ENCODE measurements around the gene A2M. TPM values are rescaled to one million over a fixed set of nuclear protein-coding genes. Genes with fewer than 3 reads are reported as not detected.

A2M gene
- total and polyA plus RNA-seq, 2 of the 13 experiments (the other 11 are each of a cell fraction or from before 2014, with no cell fraction given): 2,807 to 6,551 TPM

DNA sequence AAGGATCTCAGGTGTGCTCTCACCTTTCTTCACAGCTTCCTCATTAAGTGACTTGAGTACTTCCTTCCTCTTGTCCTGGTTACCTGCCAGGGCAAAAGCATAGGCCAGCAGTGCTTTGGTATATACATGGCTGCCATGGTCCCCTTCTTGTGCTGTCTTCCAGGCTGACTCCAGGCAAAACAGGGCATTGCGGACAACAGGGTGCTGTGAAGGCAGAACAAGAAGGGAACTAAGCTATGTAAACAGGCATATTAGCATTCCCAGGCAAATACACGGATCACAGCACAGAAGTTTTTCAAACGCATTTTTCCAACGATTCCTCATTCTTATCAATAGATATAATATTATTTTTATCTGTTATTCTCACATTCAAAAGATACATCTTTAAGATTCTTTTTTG is 39.0 kb downstream of the A2M start (continued):
- no peak for TF ChIP-seq ZBTB43 (CRISPR knock-in tag; conservative IDR thresholded peaks at IDR 0.05)
- TF ChIP-seq ZNF839 (CRISPR knock-in tag; IDR thresholded peaks at IDR 0.05; ENCODE audit: borderline replicate concordance): no peak
- TF ChIP-seq ATRX (CRISPR knock-in tag; IDR thresholded peaks at IDR 0.05; ENCODE audit: borderline replicate concordance): no peak
- TF ChIP-seq BRD4 (CRISPR knock-in tag; IDR thresholded peaks at IDR 0.05): no peak
- TF ChIP-seq ZNF720 (CRISPR knock-in tag; IDR thresholded peaks at IDR 0.05): no peak
- TF ChIP-seq GATAD2A (CRISPR knock-in tag; IDR thresholded peaks at IDR 0.05): no peak

- Histone ChIP-seq H3K27me3 (ENCODE audit: control insufficient read depth in 1 of 2, insufficient read depth in 2 of 2, low read length in 2 of 2) (no peaks in the 10 kb centered on the region), H4K20me1 (ENCODE audit: insufficient read depth, low read length) (peaks cover 24% of the 10 kb centered on the region), H3K27ac (ENCODE audit: extremely low read length, insufficient read depth, low read length) (no peak overlapping the region), H3K9me3 (ENCODE audit: low read length) (no peaks in the 10 kb centered on the region), H3K36me3 (replicated peaks in 1 of 2; ENCODE audit: control insufficient read depth in 1 of 2, insufficient read depth in 2 of 2, low read length in 2 of 2) (peaks cover 36 to 90% of the 10 kb centered on the region in 2 experiments), H3K4me2 (ENCODE audit: low read depth, low read length) (no peak overlapping the region), H3K9ac (ENCODE audit: insufficient read depth, low read depth, low read length) (no peak overlapping the region), H3K4me3 (replicated peaks in 1 of 3; ENCODE audit: insufficient read depth in 1 of 3, low read depth in 2 of 3, low read length in 3 of 3) (no peak overlapping the region), H2AFZ (ENCODE audit: low read length) (no peak overlapping the region), H3K79me2 (ENCODE audit: insufficient read depth, low read length) (no peaks in the 10 kb centered on the region), H3K4me1 (ENCODE audit: insufficient read depth, low read length) (peaks cover 14% of the 10 kb centered on the region)
- POLR2A ChIA-PET: interaction anchor here (2.0 kb wide), 1 partner anchor 10 kb away, joined by 9 read pairs; no protein-coding TSS in a partner anchor
- ATAC-seq (no peak), FAIRE-seq (no peak), DNase-seq (ENCODE audit: low spot score) (no peak)
- no TSS peak for BruUV-seq (replicated peaks)
- 96% methylated on average over 1 of the region's 1 CpG for WGBS (ENCODE audit: low lambda C conversion rate)
- intact Hi-C loops (cut with micrococcal nuclease; ENCODE audit: unreplicated experiment): no loop called here
- in situ Hi-C loops (cut with HindIII; ENCODE audit: extremely low pct_ligation_motif_present, low pct_unique_long_range_greater_than_20kb): no loop called here
- CTCF ChIA-PET (ENCODE audit: low intra/inter-chr PET ratio, low total read pairs): no interaction called here
- no peak for TF ChIP-seq TEAD3 (CRISPR knock-in tag; optimal IDR thresholded peaks at IDR 0.05; ENCODE audit: borderline replicate concordance)
- TF ChIP-seq POGZ (CRISPR knock-in tag; IDR thresholded peaks at IDR 0.05): no peak
- TF ChIP-seq U2AF1 (optimal IDR thresholded peaks at IDR 0.05; ENCODE audit: low read depth, low read length): no peak
- no peak for TF ChIP-seq ZNF326 (CRISPR knock-in tag; IDR thresholded peaks at IDR 0.05; ENCODE audit: borderline replicate concordance)
- TF ChIP-seq, protein P1, sequence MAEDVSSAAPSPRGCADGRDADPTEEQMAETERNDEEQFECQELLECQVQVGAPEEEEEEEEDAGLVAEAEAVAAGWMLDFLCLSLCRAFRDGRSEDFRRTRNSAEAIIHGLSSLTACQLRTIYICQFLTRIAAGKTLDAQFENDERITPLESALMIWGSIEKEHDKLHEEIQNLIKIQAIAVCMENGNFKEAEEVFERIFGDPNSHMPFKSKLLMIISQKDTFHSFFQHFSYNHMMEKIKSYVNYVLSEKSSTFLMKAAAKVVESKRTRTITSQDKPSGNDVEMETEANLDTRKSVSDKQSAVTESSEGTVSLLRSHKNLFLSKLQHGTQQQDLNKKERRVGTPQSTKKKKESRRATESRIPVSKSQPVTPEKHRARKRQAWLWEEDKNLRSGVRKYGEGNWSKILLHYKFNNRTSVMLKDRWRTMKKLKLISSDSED (CRISPR knock-in tag; IDR thresholded peaks at IDR 0.05): no peak
- no peak for TF ChIP-seq ZNF746 (CRISPR knock-in tag; IDR thresholded peaks at IDR 0.05)
- TF ChIP-seq POLR2G (IDR thresholded peaks at IDR 0.05; ENCODE audit: low read depth, low read length): peak; percentile 12; the same call in 1 of the 2 replicates
- TF ChIP-seq ZNF569 (CRISPR knock-in tag; IDR thresholded peaks at IDR 0.05; ENCODE audit: borderline replicate concordance): no peak
- TF ChIP-seq BHLHE40 (IDR thresholded peaks at IDR 0.05; ENCODE audit: low read length): no peak
- no peak for TF ChIP-seq PAWR (CRISPR knock-in tag; IDR thresholded peaks at IDR 0.05; ENCODE audit: borderline replicate concordance)
- no peak for TF ChIP-seq ZFP36L1 (CRISPR knock-in tag; IDR thresholded peaks at IDR 0.05)
- TF ChIP-seq ZNF619 (CRISPR knock-in tag; IDR thresholded peaks at IDR 0.05): no peak
- TF ChIP-seq ZSCAN30 (CRISPR knock-in tag; IDR thresholded peaks at IDR 0.05): 0 out of 2 replicates have a peak, but pooled peaks have one; percentile 6
- no peak for TF ChIP-seq FOXJ3 (CRISPR knock-in tag; IDR thresholded peaks at IDR 0.05; ENCODE audit: borderline replicate concordance)
- TF ChIP-seq NFIC (IDR thresholded peaks at IDR 0.05; ENCODE audit: low read length): no peak
- TF ChIP-seq ZC3H4 (CRISPR knock-in tag; IDR thresholded peaks at IDR 0.05; ENCODE audit: borderline replicate concordance): peak; percentile 6; the same call in 1 of the 2 replicates
Measured at GRCh38 chr12:9075138-9075535, 40.6 kb downstream of the A2M start.

Data from HepG2 (cell line).